Measurements from ENCODE around the gene NRXN3.

The NRXN3 gene

GRCh38 chr14:79028281-79028680 is 858.1 kb downstream of the NRXN3 start:
- TF ChIP-seq CTCF (IDR thresholded peaks at IDR 0.05): no peak

- no peak for TF ChIP-seq CTCF (IDR thresholded peaks at IDR 0.05)
Observed at GRCh38 chr14:79036441-79036840, 866.3 kb downstream of the NRXN3 start.

GRCh38 chr14:79037106-79037505 is 866.9 kb downstream of the NRXN3 start:
- TF ChIP-seq CTCF (IDR thresholded peaks at IDR 0.05): no peak

GRCh38 chr14:79037593-79037992 is 867.4 kb downstream of the NRXN3 start:
- TF ChIP-seq CTCF (IDR thresholded peaks at IDR 0.05): no peak

GRCh38 chr14:79040790-79041189 is 870.6 kb downstream of the NRXN3 start:
- no peak for TF ChIP-seq CTCF (IDR thresholded peaks at IDR 0.05)

- no peak for TF ChIP-seq CTCF (IDR thresholded peaks at IDR 0.05)
Observed at GRCh38 chr14:79043194-79043889, 873.2 kb downstream of the NRXN3 start.

GRCh38 chr14:79044894-79045624 is 874.9 kb downstream of the NRXN3 start:
- TF ChIP-seq CTCF (IDR thresholded peaks at IDR 0.05): no peak

Data from LNCAP (cell line).